ENCODE measurements around the gene IL31RA.

The IL31RA gene

DNA sequence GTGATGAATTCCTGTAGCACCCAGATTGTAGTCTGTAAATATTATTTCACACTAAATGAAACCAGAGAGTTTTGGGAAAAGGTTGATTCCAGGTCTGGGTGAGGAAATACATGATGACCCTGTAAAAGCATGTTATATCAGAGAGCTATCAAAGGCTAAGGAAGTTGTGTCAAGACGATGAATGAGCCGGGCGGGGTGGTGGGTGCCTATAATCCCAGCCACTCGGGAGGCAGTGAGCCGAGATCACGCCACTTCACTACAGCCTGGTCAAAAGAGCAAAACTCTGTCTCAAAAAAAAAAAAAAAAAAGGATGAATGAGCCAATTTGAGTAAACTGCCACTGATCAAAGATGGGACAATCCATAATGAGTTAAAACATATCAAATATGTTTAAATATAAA is 114.4 kb downstream of the IL31RA start:
- Histone ChIP-seq H3K27ac (ENCODE audit: low read length) (no peak overlapping the region), H3K27me3 (ENCODE audit: control insufficient read depth, insufficient read depth, low read length) (no peaks in the 10 kb centered on the region), H3K4me3 (ENCODE audit: low read length) (no peak overlapping the region), H3K4me1 (ENCODE audit: control insufficient read depth, low read depth, low read length) (no peaks in the 10 kb centered on the region), H3K36me3 (ENCODE audit: control insufficient read depth, low read depth, low read length) (peaks cover 6% of the 10 kb centered on the region), H3K9ac (ENCODE audit: low read length) (no peak overlapping the region), H3K9me3 (ENCODE audit: control insufficient read depth, low read depth, low read length) (no peaks in the 10 kb centered on the region)

DNA sequence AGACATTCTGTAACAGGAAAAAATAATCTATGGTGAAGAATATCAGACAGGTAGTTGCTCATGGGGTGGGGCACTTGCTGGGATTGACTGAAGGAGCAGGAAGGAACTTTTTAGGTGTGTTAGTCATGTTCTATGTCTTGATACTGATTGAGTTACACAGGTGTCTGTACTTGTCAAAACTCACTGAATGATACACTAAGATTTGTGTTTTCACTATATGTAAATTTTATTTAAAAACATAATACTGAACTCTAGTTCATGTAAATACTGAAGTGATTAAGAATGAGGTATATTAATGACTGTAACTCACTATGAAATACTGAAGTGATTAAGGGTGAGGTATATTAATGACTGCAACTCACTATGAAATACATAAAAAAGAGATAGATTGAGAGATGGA is 115.1 kb downstream of the IL31RA start:
- H3K9ac ChIP-seq (ENCODE audit: low read length) = no peak overlapping the region
- H3K4me1 ChIP-seq (ENCODE audit: control insufficient read depth, low read depth, low read length) = no peaks in the 10 kb centered on the region
- H3K27me3 ChIP-seq (ENCODE audit: control insufficient read depth, insufficient read depth, low read length) = no peaks in the 10 kb centered on the region
- H3K9me3 ChIP-seq (ENCODE audit: control insufficient read depth, low read depth, low read length) = no peaks in the 10 kb centered on the region
- H3K36me3 ChIP-seq (ENCODE audit: control insufficient read depth, low read depth, low read length) = peaks cover 6% of the 10 kb centered on the region
- H3K4me3 ChIP-seq (ENCODE audit: low read length) = no peak overlapping the region
- no peak overlapping the region for H3K27ac ChIP-seq (ENCODE audit: low read length)

DNA sequence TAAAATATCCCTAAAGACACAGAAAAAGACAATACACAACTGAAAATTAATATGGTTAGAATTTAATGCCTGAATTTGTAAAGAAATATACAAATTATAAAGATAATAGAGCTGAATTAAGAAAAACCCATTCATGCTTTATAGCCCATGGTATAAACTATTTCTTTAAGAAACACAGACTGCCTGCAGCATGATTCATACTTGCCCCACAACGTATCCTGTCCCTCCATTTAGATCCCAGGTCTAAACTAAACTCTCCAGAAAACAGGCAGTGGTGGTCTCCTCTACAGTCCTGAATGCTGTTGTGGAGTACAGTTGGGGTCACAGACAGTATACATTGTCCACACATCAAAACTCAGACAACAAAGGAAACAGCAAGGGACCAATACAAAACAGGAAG is 118.8 kb downstream of the IL31RA start:
- H3K9me3 ChIP-seq (ENCODE audit: control insufficient read depth, low read depth, low read length) = no peaks in the 10 kb centered on the region
- H3K9ac ChIP-seq (ENCODE audit: low read length) = no peak overlapping the region
- H3K4me3 ChIP-seq (ENCODE audit: low read length) = no peak overlapping the region
- no peak overlapping the region for H3K27ac ChIP-seq (ENCODE audit: low read length)
- H3K36me3 ChIP-seq (ENCODE audit: control insufficient read depth, low read depth, low read length) = peaks cover 3% of the 10 kb centered on the region
- no peaks in the 10 kb centered on the region for H3K4me1 ChIP-seq (ENCODE audit: control insufficient read depth, low read depth, low read length)
- no peaks in the 10 kb centered on the region for H3K27me3 ChIP-seq (ENCODE audit: control insufficient read depth, insufficient read depth, low read length)

Data from iPS-18a (cell line).